Ovary (tissue), 3 donors: ENCODE data around the gene PRCD.

Experiments
- CTCF ChIP-seq, 3 donors: fragments of 450-650 bp in 2 of 3; fragments of 200-600 bp in 1 of 3; IDR thresholded peaks; one replicate each; pipeline versions ENCODE4 v1.5.1 to v1.8.0; 2016 to 2022; ENCODE audit warnings: antibody characterized with exemption in 3 of 3, mild to moderate bottlenecking in 1 of 3
- POLR2A ChIP-seq: fragments of 450-650 bp; IDR thresholded peaks from one replicate; pipeline ENCODE4 v1.6.1; 2017; ENCODE audit warnings: antibody characterized with exemption, mild to moderate bottlenecking, moderate library complexity
- donor health status: DM: no; HTN: no; CAD: no.

GRCh38 chr17:76585649-76586593 is 46.1 kb downstream of the PRCD start, which contains the start of gene ST6GALNAC2:
- TF ChIP-seq CTCF (IDR thresholded peaks at IDR 0.05), result peak; percentile 9 to 37 (median 29)
- no peak for TF ChIP-seq POLR2A
